AG10803 (cell line): Measurements from ENCODE around the gene TMEM238.

Experiments
- DNase-seq: peaks from one replicate; pipeline ENCODE4 v3.0.0; 2010; ENCODE audit warnings: low read depth
- H3K4me3 ChIP-seq: 2 replicates; pipeline ENCODE4 v1.5.1; 2011; ENCODE audit warnings: mild to moderate bottlenecking, low read length, control low read depth
- CTCF ChIP-seq: conservative IDR thresholded peaks from 2 replicates; pipeline ENCODE4 v1.5.1; 2011; ENCODE audit warnings: mild to moderate bottlenecking, low read length, control low read depth, inconsistent platforms

TMEM238 gene

GRCh38 chr19:55368701-55369563, 15.2 kb downstream of the TMEM238 start:
- peak; percentile 71 for DNase-seq
- TF ChIP-seq CTCF: no peak
- peak overlapping the region; percentile 64 for H3K4me3 ChIP-seq

GRCh38 chr19:55368106-55368505, 16.0 kb downstream of the TMEM238 start:
- H3K4me3 ChIP-seq: no peak overlapping the region
- no peak for DNase-seq
- TF ChIP-seq CTCF: no peak

GRCh38 chr19:55366790-55367189, 17.3 kb downstream of the TMEM238 start:
- no peak for DNase-seq

GRCh38 chr19:55365964-55366363, 18.1 kb downstream of the TMEM238 start:
- TF ChIP-seq CTCF: no peak
- H3K4me3 ChIP-seq: no peak overlapping the region
- no peak for DNase-seq

More at GRCh38 chr19:55366790-55367189, 17.3 kb downstream of the TMEM238 start:
- no peak overlapping the region for H3K4me3 ChIP-seq
- TF ChIP-seq CTCF: no peak

- DNase-seq: no peak
- no peak for TF ChIP-seq CTCF
- no peak overlapping the region for H3K4me3 ChIP-seq
These were observed 18.8 kb downstream of the TMEM238 start for GRCh38 chr19:55365245-55365644.

GRCh38 chr19:55362990-55363716, 20.9 kb downstream of the TMEM238 start, which contains the start of gene GARIN5B:
Gene GARIN5B (minus strand): TSS chr19:55363260. CDS start chr19:55363066, 194 bp downstream.
- TF ChIP-seq CTCF: no peak
- no peak for DNase-seq
- H3K4me3 ChIP-seq: no peak within 1 kb of the TSS
